ENCODE data around the gene CST7.

CST7 gene

GRCh38 chr20:24952376-24953208 is 3.5 kb downstream of the CST7 start:
- no peak for DNase-seq

DNA sequence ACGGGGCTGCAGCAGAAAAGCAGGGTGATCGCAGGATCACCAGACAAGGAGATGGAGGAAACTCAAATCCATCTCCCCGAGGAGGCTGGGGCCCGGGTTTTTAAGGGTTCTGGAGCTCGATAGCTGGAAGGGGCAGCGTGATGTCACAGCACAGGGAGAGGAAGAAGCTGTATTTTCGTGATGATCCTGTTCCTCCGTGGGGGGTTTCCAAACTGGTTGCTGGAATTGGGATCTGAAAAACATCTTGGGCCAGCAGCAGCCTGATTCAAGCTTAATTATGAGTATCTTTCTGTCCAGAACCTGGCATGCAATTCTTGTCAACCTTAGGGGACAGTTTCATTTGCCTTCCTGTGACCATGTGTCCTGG is 4.1 kb downstream of the CST7 start:
- DNase-seq = no peak

- no peak for DNase-seq
Observed at GRCh38 chr20:24953621-24954133, 4.6 kb downstream of the CST7 start.

GRCh38 chr20:24954151-24954550 is 5.1 kb downstream of the CST7 start:
- DNase-seq = no peak

DNA sequence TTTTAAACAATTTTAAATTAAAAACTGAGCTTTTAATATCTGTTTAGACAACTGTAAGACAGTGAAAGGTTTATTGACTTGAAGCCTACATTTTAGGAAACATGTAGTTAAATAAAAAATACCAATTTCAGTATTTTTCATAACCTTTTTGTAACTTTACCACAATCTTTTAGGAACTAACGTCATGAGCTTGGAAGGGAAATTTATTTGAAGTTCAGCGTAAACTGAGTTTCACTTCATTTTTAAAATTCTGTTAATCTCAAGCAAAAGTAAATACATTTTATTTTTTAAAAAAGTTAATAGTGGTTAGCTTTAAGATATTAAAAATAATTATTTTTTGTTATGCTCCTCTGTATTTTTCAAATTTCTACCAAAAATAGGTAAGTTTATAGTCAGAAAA is 5.5 kb downstream of the CST7 start:
- DNase-seq = no peak

DNA sequence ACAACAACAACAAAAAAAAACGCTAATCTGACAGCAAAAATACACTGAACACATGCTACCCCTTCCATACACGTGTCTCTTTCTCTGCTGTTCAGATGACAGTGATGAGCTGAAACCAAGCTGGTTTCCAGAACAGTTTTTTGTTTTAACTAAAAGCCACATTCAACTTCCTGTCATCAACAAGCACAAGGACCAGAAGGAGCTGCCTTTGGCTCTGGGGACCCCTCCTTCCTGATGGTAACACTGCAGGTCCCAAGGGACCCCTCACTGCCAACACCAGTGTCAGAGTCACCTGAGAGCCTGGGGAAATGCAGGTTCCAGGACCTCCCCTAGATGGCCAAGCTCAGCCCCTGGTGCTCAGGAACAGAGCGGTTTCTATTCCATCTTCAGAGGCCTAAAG is 6.0 kb downstream of the CST7 start:
- DNase-seq = no peak

DNA sequence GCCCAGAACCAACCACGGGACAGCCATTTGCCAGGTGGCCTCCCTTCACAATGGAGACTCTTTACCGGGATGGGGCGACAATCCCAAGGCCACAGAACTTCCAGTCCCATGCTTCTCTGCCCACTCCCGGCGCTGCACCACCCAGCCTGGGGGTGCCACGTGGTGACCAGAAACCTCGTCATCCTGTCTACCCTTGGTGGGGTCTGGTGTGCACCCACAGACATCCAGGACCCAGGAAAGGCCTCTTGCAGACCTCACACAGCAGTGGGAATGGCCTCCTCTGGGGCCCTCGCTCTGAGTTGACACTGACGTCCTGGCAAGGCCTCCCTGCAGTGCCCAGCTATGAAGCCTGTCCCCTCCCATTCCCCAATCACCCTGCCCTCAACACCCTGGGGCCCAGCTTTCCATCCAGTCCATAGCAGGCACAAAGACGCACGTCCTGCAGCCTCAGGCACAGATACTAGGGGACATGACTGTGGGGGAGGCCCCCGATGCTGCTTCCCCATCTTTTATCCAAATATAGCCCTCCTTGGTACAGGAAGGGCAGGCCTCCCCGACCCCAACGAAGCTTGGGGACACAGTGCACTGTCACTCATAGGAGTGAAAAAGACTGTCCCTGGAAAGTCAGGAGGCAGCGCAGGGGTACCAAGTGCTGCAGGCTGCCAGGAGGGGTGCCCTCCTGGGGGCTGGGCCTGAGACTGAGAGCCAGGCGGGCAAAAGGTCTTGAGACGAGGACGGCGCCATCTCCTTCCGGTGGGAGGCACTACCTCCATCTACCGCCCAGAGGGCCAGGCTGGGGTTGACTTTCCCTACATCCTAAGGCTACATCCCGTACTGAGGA is 7.2 kb downstream of the CST7 start:
- no peak for DNase-seq

DNA sequence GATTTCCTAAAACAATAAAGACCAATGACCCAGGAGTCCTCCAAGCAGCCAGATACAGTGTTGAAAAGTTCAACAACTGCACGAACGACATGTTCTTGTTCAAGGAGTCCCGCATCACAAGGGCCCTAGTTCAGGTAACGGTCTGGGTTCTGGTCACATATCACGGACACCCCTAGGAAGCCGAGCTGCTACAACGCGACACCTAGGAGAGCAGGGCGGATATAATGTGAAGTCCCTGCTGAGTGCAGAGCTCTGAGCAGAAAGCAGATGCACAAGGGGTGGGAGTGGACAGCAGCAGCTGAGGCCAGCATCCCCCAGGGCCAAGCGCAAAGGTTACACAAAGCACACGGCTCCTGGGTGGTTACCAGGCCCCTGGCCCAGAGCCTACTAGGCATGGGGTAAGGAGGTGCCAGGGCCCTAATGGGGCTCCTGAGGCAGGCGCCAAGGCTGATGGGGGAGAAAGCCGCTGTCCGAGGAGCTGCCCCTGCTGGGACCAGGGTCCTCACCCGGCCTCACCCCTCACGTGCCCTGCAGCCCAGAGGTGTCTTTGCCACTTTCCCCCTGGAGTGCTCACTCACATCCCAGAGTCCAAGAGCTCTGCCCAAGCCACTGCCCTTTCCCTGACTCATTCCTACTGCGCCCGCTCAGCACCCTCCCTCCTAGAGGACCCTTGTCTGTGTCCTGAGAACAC is 8.4 kb downstream of the CST7 start:
- no peak for DNase-seq

GRCh38 chr20:24958506-24959385 is 9.7 kb downstream of the CST7 start:
- DNase-seq = no peak

GRCh38 chr20:24959591-24960301 is 10.7 kb downstream of the CST7 start:
- DNase-seq = no peak

DNA sequence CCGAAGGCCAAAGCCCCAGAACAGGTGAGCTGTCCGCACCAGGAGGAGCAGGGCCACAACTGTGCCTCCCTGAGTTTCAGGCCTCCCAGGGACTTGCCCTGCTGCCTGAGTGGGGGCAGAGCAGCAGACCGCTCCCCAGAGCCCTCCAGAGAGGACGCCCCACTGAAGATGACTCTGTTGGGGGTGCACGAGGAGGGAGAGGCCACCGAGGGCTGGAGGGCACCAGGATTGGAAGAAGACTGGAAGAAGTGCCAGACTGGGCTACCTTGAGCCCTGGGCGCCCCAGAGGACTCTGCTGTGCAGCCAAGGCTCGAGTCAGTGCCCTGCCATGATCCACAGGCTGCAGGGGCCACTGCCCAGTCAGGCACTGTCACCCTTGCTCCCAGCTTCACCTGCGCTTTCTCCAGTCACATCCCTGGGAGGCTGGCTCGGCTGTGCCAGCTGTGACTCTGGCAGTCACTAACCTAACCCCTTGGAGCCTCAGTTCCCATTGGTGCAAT is 11.3 kb downstream of the CST7 start:
- no peak for DNase-seq

- no peak for DNase-seq
Observed at GRCh38 chr20:24960861-24961260, 11.8 kb downstream of the CST7 start.

GRCh38 chr20:24961384-24962181 is 12.5 kb downstream of the CST7 start:
- DNase-seq = no peak

GRCh38 chr20:24962182-24962492 is 13.1 kb downstream of the CST7 start:
- no peak for DNase-seq

- peak; percentile 43 for DNase-seq
Observed at GRCh38 chr20:24962510-24962909, 13.4 kb downstream of the CST7 start.

DNA sequence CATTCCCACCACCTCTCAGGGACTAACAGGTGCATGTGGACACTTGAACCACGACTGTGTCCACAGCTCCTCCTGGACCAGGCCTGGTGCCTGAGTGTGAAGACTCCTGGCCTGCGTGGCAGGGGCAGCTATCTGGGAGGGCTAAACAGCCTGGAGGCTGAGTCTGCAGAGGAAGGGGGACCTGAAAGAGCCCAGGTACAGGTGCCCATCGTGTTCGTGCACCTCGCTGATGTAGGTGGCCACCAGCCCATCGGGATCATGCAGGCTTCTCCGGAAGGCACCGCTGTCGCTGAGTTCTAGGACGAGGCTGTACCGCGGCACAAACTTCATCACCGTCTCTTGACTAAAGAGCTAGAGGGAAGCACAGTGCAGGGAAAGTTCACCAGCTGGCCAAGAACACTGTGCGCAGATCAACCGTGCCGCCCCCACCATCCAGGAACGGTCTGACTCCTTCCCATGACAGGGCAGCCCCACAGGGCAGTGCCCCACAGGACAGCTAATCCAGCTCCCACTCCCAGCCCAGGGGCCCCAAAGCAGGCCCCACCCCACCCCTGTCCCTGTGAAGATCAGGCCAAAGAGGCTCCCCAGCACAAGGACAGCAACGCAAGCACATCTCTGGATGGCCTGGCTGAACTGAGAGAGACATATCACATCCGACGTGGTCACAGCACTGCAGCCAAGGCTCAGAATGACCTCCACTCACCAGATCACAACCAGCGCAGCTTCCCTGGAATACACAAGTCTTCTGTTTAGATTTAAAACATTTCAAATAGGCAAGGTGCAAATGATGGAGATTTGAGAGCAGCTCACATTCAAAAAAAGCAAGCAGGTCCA is 14.8 kb downstream of the CST7 start:
- DNase-seq = no peak

GRCh38 chr20:24964506-24964840 is 15.4 kb downstream of the CST7 start:
- DNase-seq = peak; percentile 82

- peak; percentile 55 for DNase-seq
Observed at GRCh38 chr20:24965065-24965919, 16.2 kb downstream of the CST7 start.
